Measurements from ENCODE around the gene HBS1L. TPM values are rescaled to one million over a fixed set of nuclear protein-coding genes. Genes with fewer than 3 reads are reported as not detected.

The HBS1L gene
- total RNA-seq, 1 donor from 2014 or later = 77.7 TPM

DNA sequence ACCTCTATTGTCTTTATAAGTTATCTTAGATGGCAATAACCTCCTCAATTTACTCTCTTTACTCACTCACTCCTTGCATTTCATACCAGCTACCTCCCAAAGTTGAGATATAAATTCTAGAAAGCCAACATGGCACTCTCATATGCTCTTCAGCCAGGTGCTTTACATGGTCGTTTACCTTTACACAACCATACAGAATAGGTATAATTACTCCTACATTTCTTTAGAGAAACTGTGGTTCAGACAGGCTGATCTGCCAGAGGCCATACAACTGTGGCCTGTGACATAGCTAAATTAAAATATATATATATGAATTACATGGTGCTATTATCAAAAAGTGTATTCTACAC lies 45.7 kb downstream of the HBS1L start:
- H3K27ac Mint-ChIP-seq (ENCODE audit: unreplicated experiment) = no peak overlapping the region
- TF ChIP-seq, protein P1, sequence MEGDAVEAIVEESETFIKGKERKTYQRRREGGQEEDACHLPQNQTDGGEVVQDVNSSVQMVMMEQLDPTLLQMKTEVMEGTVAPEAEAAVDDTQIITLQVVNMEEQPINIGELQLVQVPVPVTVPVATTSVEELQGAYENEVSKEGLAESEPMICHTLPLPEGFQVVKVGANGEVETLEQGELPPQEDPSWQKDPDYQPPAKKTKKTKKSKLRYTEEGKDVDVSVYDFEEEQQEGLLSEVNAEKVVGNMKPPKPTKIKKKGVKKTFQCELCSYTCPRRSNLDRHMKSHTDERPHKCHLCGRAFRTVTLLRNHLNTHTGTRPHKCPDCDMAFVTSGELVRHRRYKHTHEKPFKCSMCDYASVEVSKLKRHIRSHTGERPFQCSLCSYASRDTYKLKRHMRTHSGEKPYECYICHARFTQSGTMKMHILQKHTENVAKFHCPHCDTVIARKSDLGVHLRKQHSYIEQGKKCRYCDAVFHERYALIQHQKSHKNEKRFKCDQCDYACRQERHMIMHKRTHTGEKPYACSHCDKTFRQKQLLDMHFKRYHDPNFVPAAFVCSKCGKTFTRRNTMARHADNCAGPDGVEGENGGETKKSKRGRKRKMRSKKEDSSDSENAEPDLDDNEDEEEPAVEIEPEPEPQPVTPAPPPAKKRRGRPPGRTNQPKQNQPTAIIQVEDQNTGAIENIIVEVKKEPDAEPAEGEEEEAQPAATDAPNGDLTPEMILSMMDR (IDR thresholded peaks at IDR 0.05) = no peak
- peaks cover 4% of the 10 kb centered on the region for H3K36me3 Mint-ChIP-seq (ENCODE audit: unreplicated experiment)
- H3K4me1 Mint-ChIP-seq (ENCODE audit: unreplicated experiment) = no peaks in the 10 kb centered on the region
- no peak overlapping the region for H3K4me3 Mint-ChIP-seq (ENCODE audit: unreplicated experiment)
- H3K9me3 Mint-ChIP-seq (ENCODE audit: unreplicated experiment) = no peaks in the 10 kb centered on the region
- H3K27me3 Mint-ChIP-seq (ENCODE audit: unreplicated experiment) = no peaks in the 10 kb centered on the region
- DNase-seq (ENCODE audit: extremely low spot score, unreplicated experiment) = no peak

DNA sequence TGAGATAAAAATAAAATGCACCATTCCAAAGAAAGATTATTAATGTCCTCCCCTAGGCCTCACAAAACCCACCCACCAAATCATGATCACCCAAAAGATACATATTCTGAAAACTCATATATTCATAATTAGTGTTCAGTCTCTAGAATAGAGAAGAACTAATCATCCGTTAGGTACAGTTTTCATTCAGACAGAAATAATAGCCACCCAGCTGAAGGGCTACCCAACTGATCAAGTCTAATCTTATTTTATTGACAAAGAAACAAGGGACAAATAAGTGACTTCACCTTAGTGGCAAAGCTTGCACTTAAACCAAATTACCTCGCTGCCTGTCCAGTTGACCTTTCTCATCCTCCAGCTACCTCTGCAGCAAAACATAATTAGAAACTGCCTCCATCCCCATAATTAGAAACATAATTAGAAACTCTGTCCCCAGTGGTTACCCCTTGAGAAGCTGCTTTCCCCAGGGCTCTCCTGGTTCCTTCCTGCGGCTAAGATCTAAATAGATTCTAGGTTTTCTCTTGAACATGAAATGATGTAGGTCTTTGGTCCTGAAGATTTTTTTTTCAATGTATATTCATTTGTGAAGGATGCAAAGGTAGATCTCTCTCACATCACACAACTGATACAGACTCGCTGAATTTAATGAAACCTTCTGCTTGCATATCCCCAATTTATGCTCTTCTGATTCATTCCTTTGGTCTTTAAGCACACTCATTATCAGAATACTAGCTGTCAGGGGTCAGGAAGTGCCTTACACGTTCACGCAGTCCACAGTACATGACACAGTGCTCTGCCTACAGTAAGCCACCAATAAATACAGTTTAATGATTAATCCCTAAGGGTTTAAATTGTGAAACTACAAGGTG lies 46.3 kb downstream of the HBS1L start:
- no peak overlapping the region for H3K27ac Mint-ChIP-seq (ENCODE audit: unreplicated experiment)
- TF ChIP-seq, protein P1 (IDR thresholded peaks at IDR 0.05) = no peak
- H3K36me3 Mint-ChIP-seq (ENCODE audit: unreplicated experiment) = peaks cover 4% of the 10 kb centered on the region
- no peak overlapping the region for H3K4me3 Mint-ChIP-seq (ENCODE audit: unreplicated experiment)
- no peaks in the 10 kb centered on the region for H3K4me1 Mint-ChIP-seq (ENCODE audit: unreplicated experiment)
- no peak for DNase-seq (ENCODE audit: extremely low spot score, unreplicated experiment)
- H3K9me3 Mint-ChIP-seq (ENCODE audit: unreplicated experiment) = no peaks in the 10 kb centered on the region
- no peaks in the 10 kb centered on the region for H3K27me3 Mint-ChIP-seq (ENCODE audit: unreplicated experiment)

DNA sequence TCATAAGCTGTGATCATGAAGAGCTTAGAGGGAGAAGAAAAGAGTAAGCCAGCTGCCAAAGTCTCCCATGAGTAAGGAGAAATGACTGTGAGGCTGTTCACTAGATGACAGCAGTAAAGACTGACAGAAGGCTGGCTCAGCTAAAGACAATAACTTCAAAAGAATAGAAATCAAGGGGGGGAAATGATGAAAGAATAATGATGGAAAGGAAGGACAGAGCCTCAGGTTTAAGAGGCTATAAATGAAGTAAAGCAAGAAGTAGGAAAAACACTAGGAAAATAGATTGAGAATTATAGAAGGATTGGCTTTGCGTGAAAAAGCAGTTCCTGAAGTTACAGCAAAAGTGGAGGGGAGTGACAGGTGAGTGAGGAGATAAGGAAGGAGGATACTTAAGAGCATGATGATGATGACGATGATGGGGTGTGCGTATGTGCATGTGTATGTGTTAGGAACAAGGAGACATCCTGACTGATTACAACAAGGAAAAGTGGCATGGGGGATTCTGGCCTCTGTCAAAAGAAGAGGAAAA lies 48.2 kb downstream of the HBS1L start:
- Mint-ChIP-seq H3K4me1 (ENCODE audit: unreplicated experiment) (no peaks in the 10 kb centered on the region), H3K27ac (ENCODE audit: unreplicated experiment) (no peak overlapping the region), H3K36me3 (ENCODE audit: unreplicated experiment) (peaks cover 6% of the 10 kb centered on the region), H3K27me3 (ENCODE audit: unreplicated experiment) (no peaks in the 10 kb centered on the region), H3K4me3 (ENCODE audit: unreplicated experiment) (no peak overlapping the region), H3K9me3 (ENCODE audit: unreplicated experiment) (no peaks in the 10 kb centered on the region)
- TF ChIP-seq, protein P1 (IDR thresholded peaks at IDR 0.05) = no peak
- no peak for DNase-seq (ENCODE audit: extremely low spot score, unreplicated experiment)

DNA sequence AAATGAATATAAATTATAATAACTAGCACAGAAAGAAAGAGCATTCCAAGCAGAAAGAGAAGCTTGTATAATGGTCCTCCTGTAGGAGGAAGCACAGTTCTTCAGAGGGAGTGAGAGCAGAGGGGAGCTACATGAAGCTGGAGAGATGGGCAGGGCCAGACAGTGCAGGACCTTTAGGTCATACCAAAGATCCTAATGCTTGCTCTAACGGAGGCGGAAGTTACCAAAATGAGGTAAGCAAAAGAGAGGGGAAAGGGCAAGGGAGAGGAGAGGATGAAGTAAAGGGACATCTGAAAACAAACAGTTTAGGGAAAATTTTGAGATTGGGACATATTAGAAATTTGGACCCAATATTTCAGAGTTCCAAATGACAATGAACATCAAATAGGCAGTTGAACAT lies 50.2 kb downstream of the HBS1L start:
- Mint-ChIP-seq H3K27ac (ENCODE audit: unreplicated experiment) (no peak overlapping the region), H3K27me3 (ENCODE audit: unreplicated experiment) (no peaks in the 10 kb centered on the region), H3K4me3 (ENCODE audit: unreplicated experiment) (no peak overlapping the region), H3K9me3 (ENCODE audit: unreplicated experiment) (no peaks in the 10 kb centered on the region), H3K4me1 (ENCODE audit: unreplicated experiment) (no peaks in the 10 kb centered on the region), H3K36me3 (ENCODE audit: unreplicated experiment) (peaks cover 6% of the 10 kb centered on the region)
- TF ChIP-seq, protein P1 (IDR thresholded peaks at IDR 0.05) = no peak
- no peak for DNase-seq (ENCODE audit: extremely low spot score, unreplicated experiment)

DNA sequence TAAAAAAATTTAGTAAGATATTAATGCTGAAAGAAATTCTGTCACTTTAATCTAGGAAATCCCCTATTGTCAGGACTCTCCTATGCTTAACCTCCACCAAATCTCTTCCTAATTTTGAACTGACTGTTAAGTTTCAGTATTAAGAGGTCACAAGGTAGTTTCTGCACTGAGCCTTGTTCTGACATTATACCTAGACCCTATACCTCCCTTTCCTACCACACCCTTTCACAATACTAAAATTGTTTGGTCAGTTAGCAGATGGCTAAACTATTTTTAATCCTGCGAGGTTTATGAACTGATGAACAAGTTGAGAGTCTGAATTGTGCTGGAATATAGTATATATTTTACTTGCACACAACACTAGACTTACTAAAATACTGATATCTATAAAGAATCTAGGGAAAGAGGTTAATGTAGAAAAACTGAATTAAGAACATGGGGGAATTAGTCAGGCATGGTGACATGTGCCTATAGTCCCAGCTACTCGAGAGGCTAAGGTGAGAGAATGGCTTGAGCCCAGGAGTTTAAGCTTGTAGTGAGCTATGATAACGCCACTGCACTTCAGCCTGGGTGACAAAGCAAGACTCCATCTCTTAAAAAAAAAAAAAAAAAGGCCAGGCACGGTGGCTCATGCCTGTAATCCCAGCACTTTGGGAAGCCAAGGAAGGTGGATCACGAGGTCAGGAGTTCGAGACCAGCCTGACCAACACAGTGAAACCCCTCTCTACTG lies 51.5 kb downstream of the HBS1L start:
- Mint-ChIP-seq H3K27me3 (ENCODE audit: unreplicated experiment) (no peaks in the 10 kb centered on the region), H3K4me3 (ENCODE audit: unreplicated experiment) (no peak overlapping the region), H3K27ac (ENCODE audit: unreplicated experiment) (no peak overlapping the region), H3K4me1 (ENCODE audit: unreplicated experiment) (no peaks in the 10 kb centered on the region), H3K36me3 (ENCODE audit: unreplicated experiment) (peaks cover 6% of the 10 kb centered on the region), H3K9me3 (ENCODE audit: unreplicated experiment) (no peaks in the 10 kb centered on the region)
- no peak for DNase-seq (ENCODE audit: extremely low spot score, unreplicated experiment)
- TF ChIP-seq, protein P1 (IDR thresholded peaks at IDR 0.05) = no peak

Measured in osteocyte (in vitro differentiated cells).